Liver (tissue), 3 donors: Measurements from ENCODE around the gene PSMB2.

Source experiments
- EGR1 ChIP-seq, 2 donors: IDR thresholded peaks; 2 replicates each; pipeline ENCODE4 v1.6.1; 2016 to 2018; ENCODE audit warnings: antibody characterized with exemption in 2 of 2, low read depth in 2 of 2
- FOXA1 ChIP-seq: IDR thresholded peaks from 2 replicates; pipeline ENCODE4 v1.6.1; 2016; ENCODE audit warnings: antibody characterized with exemption
- JUND ChIP-seq, 2 donors: IDR thresholded peaks; 2 replicates each; pipeline ENCODE4 v1.6.1; 2016; ENCODE audit warnings: antibody characterized with exemption in 2 of 2
- RAD21 ChIP-seq, 2 donors: IDR thresholded peaks; 2 replicates each; pipeline ENCODE4 v1.6.1; 2016; ENCODE audit warnings: antibody characterized with exemption in 2 of 2, mild to moderate bottlenecking in 2 of 2
- RXRA ChIP-seq, 2 donors: IDR thresholded peaks; 2 replicates each; pipeline ENCODE4 v1.6.1; 2017 to 2018; ENCODE audit warnings: antibody characterized with exemption in 2 of 2, mild to moderate bottlenecking in 1 of 2
- SP1 ChIP-seq: IDR thresholded peaks from 2 replicates; pipeline ENCODE4 v1.6.1; 2018; ENCODE audit warnings: antibody characterized with exemption, mild to moderate bottlenecking
- TAF1 ChIP-seq: conservative IDR thresholded peaks from 2 replicates; pipeline ENCODE4 v1.6.1; 2016; ENCODE audit warnings: antibody characterized with exemption, mild to moderate bottlenecking
- YY1 ChIP-seq: IDR thresholded peaks from 2 replicates; pipeline ENCODE4 v1.6.1; 2016; ENCODE audit warnings: antibody characterized with exemption, mild to moderate bottlenecking
- TF ChIP-seq, protein P1 (sequence below): fragments of 150-350 bp; IDR thresholded peaks from 2 replicates; pipeline ENCODE4 v1.5.1; 2017; ENCODE audit warnings: improper control_type of control experiment, low read depth, low read length; ENCODE audit not compliant: missing input control
- TF ChIP-seq, protein P2 (sequence below): IDR thresholded peaks from 2 replicates; pipeline ENCODE4 v1.6.1; 2016; ENCODE audit warnings: antibody characterized with exemption, mild to moderate bottlenecking
- TF ChIP-seq, protein P3 (sequence below): IDR thresholded peaks from 2 replicates; pipeline ENCODE4 v1.6.1; 2016; ENCODE audit warnings: antibody characterized with exemption
- donor health status: healthy.
- donor health status: healthy.

GRCh38 chr1:35646043-35646442 is 4.7 kb upstream of the PSMB2 start:
- TF ChIP-seq EGR1 (IDR thresholded peaks at IDR 0.05; ENCODE audit: low read depth in 2 of 2) = no peak
- TF ChIP-seq YY1 = no peak
- TF ChIP-seq, protein P1, sequence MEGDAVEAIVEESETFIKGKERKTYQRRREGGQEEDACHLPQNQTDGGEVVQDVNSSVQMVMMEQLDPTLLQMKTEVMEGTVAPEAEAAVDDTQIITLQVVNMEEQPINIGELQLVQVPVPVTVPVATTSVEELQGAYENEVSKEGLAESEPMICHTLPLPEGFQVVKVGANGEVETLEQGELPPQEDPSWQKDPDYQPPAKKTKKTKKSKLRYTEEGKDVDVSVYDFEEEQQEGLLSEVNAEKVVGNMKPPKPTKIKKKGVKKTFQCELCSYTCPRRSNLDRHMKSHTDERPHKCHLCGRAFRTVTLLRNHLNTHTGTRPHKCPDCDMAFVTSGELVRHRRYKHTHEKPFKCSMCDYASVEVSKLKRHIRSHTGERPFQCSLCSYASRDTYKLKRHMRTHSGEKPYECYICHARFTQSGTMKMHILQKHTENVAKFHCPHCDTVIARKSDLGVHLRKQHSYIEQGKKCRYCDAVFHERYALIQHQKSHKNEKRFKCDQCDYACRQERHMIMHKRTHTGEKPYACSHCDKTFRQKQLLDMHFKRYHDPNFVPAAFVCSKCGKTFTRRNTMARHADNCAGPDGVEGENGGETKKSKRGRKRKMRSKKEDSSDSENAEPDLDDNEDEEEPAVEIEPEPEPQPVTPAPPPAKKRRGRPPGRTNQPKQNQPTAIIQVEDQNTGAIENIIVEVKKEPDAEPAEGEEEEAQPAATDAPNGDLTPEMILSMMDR = peak; percentile 17
- TF ChIP-seq, protein P2, sequence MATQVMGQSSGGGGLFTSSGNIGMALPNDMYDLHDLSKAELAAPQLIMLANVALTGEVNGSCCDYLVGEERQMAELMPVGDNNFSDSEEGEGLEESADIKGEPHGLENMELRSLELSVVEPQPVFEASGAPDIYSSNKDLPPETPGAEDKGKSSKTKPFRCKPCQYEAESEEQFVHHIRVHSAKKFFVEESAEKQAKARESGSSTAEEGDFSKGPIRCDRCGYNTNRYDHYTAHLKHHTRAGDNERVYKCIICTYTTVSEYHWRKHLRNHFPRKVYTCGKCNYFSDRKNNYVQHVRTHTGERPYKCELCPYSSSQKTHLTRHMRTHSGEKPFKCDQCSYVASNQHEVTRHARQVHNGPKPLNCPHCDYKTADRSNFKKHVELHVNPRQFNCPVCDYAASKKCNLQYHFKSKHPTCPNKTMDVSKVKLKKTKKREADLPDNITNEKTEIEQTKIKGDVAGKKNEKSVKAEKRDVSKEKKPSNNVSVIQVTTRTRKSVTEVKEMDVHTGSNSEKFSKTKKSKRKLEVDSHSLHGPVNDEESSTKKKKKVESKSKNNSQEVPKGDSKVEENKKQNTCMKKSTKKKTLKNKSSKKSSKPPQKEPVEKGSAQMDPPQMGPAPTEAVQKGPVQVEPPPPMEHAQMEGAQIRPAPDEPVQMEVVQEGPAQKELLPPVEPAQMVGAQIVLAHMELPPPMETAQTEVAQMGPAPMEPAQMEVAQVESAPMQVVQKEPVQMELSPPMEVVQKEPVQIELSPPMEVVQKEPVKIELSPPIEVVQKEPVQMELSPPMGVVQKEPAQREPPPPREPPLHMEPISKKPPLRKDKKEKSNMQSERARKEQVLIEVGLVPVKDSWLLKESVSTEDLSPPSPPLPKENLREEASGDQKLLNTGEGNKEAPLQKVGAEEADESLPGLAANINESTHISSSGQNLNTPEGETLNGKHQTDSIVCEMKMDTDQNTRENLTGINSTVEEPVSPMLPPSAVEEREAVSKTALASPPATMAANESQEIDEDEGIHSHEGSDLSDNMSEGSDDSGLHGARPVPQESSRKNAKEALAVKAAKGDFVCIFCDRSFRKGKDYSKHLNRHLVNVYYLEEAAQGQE = no peak
- TF ChIP-seq, protein P3, sequence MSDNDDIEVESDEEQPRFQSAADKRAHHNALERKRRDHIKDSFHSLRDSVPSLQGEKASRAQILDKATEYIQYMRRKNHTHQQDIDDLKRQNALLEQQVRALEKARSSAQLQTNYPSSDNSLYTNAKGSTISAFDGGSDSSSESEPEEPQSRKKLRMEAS = no peak
- no peak for TF ChIP-seq RXRA (IDR thresholded peaks at IDR 0.05)
- TF ChIP-seq SP1 = no peak
- peak; percentile 34 to 61 for TF ChIP-seq RAD21 (IDR thresholded peaks at IDR 0.05)
- no peak for TF ChIP-seq TAF1
- TF ChIP-seq JUND (IDR thresholded peaks at IDR 0.05) = no peak
- no peak for TF ChIP-seq FOXA1
